ENCODE measurements around the gene ATP11A. TPM values are rescaled to one million over a fixed set of nuclear protein-coding genes. Genes with fewer than 3 reads are reported as not detected.

Gene ATP11A
- total and polyA plus RNA-seq, 8 donors = 9.3 to 51.0 (median 30.5) TPM

GRCh38 chr13:112806739-112807652 lies 117.2 kb downstream of the ATP11A start:
- DNase-seq (no peak), ATAC-seq (no peak), FAIRE-seq (no peak)
- TF ChIP-seq, protein P1, sequence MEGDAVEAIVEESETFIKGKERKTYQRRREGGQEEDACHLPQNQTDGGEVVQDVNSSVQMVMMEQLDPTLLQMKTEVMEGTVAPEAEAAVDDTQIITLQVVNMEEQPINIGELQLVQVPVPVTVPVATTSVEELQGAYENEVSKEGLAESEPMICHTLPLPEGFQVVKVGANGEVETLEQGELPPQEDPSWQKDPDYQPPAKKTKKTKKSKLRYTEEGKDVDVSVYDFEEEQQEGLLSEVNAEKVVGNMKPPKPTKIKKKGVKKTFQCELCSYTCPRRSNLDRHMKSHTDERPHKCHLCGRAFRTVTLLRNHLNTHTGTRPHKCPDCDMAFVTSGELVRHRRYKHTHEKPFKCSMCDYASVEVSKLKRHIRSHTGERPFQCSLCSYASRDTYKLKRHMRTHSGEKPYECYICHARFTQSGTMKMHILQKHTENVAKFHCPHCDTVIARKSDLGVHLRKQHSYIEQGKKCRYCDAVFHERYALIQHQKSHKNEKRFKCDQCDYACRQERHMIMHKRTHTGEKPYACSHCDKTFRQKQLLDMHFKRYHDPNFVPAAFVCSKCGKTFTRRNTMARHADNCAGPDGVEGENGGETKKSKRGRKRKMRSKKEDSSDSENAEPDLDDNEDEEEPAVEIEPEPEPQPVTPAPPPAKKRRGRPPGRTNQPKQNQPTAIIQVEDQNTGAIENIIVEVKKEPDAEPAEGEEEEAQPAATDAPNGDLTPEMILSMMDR (IDR thresholded peaks at IDR 0.05) = no peak
- Histone ChIP-seq H3K27ac (no peak overlapping the region), H3K9me3 (no peaks in the 10 kb centered on the region), H3K36me3 (peaks cover 0 to 6% (median 0%) of the 10 kb centered on the region in 3 donors), H3K4me3 (no peak overlapping the region), H3K27me3 (no peaks in the 10 kb centered on the region), H3K4me1 (no peaks in the 10 kb centered on the region)
- intact Hi-C loops (cut with DNase I) = no loop called here
- WGBS, 2 donors = 92 to 94% methylated on average over 36 of the region's 36 CpGs

GRCh38 chr13:112807653-112808376 lies 118.0 kb downstream of the ATP11A start:
- H3K4me3 ChIP-seq = no peak overlapping the region
- H3K27me3 ChIP-seq = no peaks in the 10 kb centered on the region
- peaks cover 0 to 6% (median 0%) of the 10 kb centered on the region in 3 donors for H3K36me3 ChIP-seq
- intact Hi-C loops (cut with DNase I) = no loop called here
- H3K9me3 ChIP-seq = no peaks in the 10 kb centered on the region
- TF ChIP-seq, protein P1 (IDR thresholded peaks at IDR 0.05) = no peak
- WGBS, 2 donors = 91% methylated on average over 22 to 24 of the region's 24 CpGs
- no peak overlapping the region for H3K27ac ChIP-seq
- ATAC-seq (no peak), DNase-seq (no peak), FAIRE-seq (no peak)
- H3K4me1 ChIP-seq = no peaks in the 10 kb centered on the region

DNA sequence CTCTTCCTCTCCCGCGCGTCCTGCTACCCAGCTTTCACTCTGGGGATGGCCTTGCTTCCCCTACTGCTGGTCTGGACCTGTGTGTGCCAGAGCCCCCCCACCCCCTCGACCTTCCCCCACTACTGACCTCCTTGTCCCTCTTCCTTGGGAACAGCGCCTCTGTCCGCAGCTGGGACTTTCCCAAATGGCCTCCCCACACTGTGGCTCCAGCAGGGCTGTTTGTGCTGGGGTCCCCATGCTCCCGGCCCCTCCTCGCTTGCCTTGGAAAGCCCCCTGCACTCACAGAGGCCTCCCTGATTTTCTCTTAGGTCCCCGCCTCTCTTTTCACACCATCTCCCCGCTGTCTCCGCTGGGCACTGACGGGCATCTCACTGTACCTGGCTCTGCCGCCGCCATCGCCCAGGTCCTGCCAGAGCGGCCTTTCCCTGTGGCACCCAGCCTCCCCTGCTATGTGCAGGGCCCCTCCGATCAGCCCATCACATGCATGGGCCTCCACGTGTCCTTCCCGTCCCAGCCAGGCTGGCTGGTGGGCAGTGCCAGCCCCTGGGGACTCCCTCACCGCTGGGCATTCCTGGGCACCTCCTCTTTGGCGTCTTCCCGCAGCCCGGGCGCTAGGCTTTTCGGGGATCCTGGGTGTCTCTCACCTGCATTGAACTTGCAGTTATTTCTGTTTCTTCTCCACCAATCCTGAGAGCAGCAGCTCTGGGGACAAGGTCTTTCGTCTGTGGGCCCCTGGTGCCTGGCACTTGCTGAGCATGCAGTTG lies 118.7 kb downstream of the ATP11A start:
- DNase-seq (no peak), FAIRE-seq (no peak), ATAC-seq (no peak)
- Histone ChIP-seq H3K4me1 (no peaks in the 10 kb centered on the region), H3K4me3 (no peak overlapping the region), H3K27me3 (no peaks in the 10 kb centered on the region), H3K9me3 (no peaks in the 10 kb centered on the region), H3K36me3 (peaks cover 0 to 6% (median 0%) of the 10 kb centered on the region in 3 donors), H3K27ac (no peak overlapping the region)
- TF ChIP-seq, protein P1 (IDR thresholded peaks at IDR 0.05) = no peak
- WGBS, 2 donors = 92 to 93% methylated on average over 26 of the region's 26 CpGs
- intact Hi-C loops (cut with DNase I) = no loop called here

DNA sequence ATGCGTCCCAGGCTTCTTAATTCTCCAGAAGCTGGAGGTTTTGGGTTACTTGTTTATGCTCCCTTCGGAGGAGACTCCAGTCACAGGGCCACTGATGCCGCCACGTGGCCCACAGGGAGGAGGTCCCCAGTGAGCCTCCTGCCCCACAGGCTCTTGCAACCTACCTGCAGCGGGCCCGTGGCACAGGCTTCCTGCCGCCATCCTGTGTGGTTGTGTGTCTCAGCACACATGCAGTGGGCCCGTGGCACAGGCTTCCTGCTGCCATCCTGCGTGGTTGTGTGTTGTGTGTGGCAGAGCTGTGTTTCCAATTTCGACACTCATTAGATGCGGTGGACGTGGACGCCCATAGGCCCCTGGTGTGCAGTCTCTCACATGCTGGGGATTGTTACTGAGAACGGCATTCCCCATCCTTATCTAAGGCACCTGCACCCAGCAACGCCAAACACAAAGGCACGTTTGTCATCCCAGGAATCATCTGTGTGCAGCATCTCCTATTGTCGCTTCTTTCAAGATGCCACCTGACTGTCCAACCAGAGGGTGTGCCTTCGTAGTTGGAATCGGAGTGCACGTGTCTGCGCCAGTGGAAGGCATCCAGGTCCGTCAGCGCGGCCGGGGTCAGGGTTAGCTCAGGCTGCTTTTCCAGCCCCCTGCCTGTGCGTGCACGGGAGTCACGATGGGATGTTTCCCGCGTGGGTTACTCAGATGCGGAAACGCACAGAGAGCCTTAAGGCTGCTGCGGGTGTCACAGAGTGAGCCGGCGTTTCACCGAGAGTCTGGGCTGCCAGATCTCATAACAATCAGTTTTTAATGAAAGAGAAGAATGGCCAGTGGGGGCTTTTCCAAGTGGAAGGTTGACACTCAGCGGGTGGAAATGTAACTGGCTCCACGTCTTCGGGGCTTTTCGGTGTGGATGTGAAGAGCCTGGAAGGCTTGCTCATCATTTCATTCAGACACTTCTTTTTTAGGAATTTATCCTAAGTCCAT lies 119.8 kb downstream of the ATP11A start:
- 95% methylated on average over 40 of the region's 40 CpGs for WGBS, 2 donors
- no peak overlapping the region for H3K4me3 ChIP-seq
- intact Hi-C loops (cut with DNase I) = no loop called here
- peaks cover 0 to 6% (median 0%) of the 10 kb centered on the region in 3 donors for H3K36me3 ChIP-seq
- H3K27me3 ChIP-seq = no peaks in the 10 kb centered on the region
- FAIRE-seq = no peak
- no peaks in the 10 kb centered on the region for H3K4me1 ChIP-seq
- no peak overlapping the region for H3K27ac ChIP-seq
- TF ChIP-seq, protein P1 (IDR thresholded peaks at IDR 0.05) = no peak
- no peaks in the 10 kb centered on the region for H3K9me3 ChIP-seq
- no peak for DNase-seq
- no peak for ATAC-seq

All from pancreas (tissue), 10 donors.